ENCODE measurements around the gene DGKB. TPM values are rescaled to one million over a fixed set of nuclear protein-coding genes. Genes with fewer than 3 reads are reported as not detected.

The DGKB gene
- total and polyA plus RNA-seq, 2 experiments from 2014 or later = 0.28 to 1.7 TPM

- H4K20me1 ChIP-seq (ENCODE audit: insufficient read depth, poor library complexity, severe bottlenecking) = no peaks in the 10 kb centered on the region
- DNase-seq (ENCODE audit: low spot score) = no peak
- no peaks in the 10 kb centered on the region for H3K36me3 ChIP-seq (replicated peaks; ENCODE audit: insufficient read depth, low read depth)
- no peaks in the 10 kb centered on the region for H3K27me3 ChIP-seq
- peak overlapping the region; percentile 4 for H2AFZ ChIP-seq
- H3K4me1 ChIP-seq (ENCODE audit: insufficient read depth) = no peaks in the 10 kb centered on the region
- no peaks in the 10 kb centered on the region for H3K9me2 ChIP-seq (replicated peaks; ENCODE audit: insufficient read depth)
- H3K79me2 ChIP-seq = no peaks in the 10 kb centered on the region
- WGBS (ENCODE audit: low lambda C conversion rate, missing lambda C conversion rate) = 21% methylated on average over 3 of the region's 3 CpGs
- H3K27ac ChIP-seq = peak overlapping the region; percentile 33
- no peak overlapping the region for H3K4me3 ChIP-seq
- H3K9me3 ChIP-seq (ENCODE audit: low read depth) = no peaks in the 10 kb centered on the region
- TF ChIP-seq CTCF (IDR thresholded peaks at IDR 0.05; ENCODE audit: poor library complexity) (no peak), EZH2phosphoT487 (IDR thresholded peaks at IDR 0.05; ENCODE audit: low read depth, severe bottlenecking, unreplicated experiment) (no peak), EZH2 (IDR thresholded peaks at IDR 0.05; ENCODE audit: borderline replicate concordance) (no peak)
- H3K4me2 ChIP-seq = peak overlapping the region; percentile 61
These were observed 44.1 kb downstream of the DGKB start for GRCh38 chr7:14858410-14858809.

DNA sequence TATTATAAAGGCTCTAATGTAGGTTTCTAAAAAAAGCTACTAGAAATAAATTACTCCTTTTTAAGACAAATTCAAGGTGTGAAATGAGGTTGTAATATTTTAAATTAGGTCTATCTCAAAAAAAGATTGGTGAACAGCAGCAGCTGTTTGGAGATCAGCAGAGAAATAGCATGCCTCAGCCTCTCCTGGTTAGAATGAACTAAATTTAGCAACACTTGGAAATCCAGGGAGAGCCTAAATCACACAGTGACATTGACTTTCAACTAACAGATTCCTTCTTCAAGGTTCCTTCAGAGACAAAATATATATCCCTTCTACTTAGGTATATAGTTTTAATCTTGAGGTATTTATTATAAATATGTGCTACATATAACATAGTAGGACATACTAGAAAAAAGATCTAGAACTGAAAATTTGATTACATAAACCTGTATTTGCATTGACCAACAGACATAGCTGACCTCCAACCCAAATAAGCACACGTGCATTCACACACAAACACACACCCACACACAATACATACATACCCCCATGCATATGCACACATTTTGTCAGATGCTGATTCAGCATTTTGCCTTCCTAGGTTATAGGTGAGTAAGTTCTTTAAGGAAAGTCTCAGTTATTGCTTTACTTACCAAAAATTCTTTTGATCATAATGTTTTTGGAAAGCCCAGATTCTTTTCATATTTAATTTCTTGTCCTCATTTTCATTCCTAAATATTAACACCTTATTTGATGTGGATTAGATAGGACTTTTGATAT lies 47.3 kb downstream of the DGKB start:
- WGBS (ENCODE audit: low lambda C conversion rate, missing lambda C conversion rate) = 67% methylated on average over 1 of the region's 1 CpG
- H3K79me2 ChIP-seq = no peaks in the 10 kb centered on the region

DNA sequence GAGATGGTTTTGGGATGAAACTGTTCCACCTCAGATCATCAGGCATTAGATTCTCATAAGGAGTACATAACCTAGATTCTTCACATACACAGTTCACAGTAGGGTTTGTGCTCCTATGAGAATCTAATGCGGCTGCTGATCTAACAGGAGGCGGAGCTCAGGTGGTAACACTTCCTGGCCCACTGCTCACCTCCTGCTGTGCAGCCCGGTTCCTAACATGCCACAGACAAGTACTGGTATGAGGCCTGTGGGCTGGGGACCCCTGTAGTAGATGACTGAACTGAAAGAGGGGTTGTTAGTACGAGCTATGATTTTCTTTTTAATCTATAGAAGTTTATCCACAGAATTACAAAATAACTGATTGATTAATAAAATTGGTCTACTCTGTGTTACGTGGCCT lies 48.1 kb downstream of the DGKB start:
- H3K9me3 ChIP-seq (ENCODE audit: low read depth) = no peaks in the 10 kb centered on the region
- H3K9me2 ChIP-seq (replicated peaks; ENCODE audit: insufficient read depth) = no peaks in the 10 kb centered on the region
- no peaks in the 10 kb centered on the region for H3K79me2 ChIP-seq
- no peak overlapping the region for H3K4me2 ChIP-seq
- WGBS (ENCODE audit: low lambda C conversion rate, missing lambda C conversion rate) = 74% methylated on average over 5 of the region's 5 CpGs
- no peak for TF ChIP-seq EZH2phosphoT487 (IDR thresholded peaks at IDR 0.05; ENCODE audit: low read depth, severe bottlenecking, unreplicated experiment)
- no peak for TF ChIP-seq EZH2 (IDR thresholded peaks at IDR 0.05; ENCODE audit: borderline replicate concordance)
- TF ChIP-seq CTCF (IDR thresholded peaks at IDR 0.05; ENCODE audit: poor library complexity) = no peak
- no peak overlapping the region for H2AFZ ChIP-seq
- no peaks in the 10 kb centered on the region for H3K4me1 ChIP-seq (ENCODE audit: insufficient read depth)
- no peak for DNase-seq (ENCODE audit: low spot score)
- H3K4me3 ChIP-seq = no peak overlapping the region
- no peak overlapping the region for H3K27ac ChIP-seq
- H3K36me3 ChIP-seq (replicated peaks; ENCODE audit: insufficient read depth, low read depth) = no peaks in the 10 kb centered on the region
- H4K20me1 ChIP-seq (ENCODE audit: insufficient read depth, poor library complexity, severe bottlenecking) = no peaks in the 10 kb centered on the region
- no peaks in the 10 kb centered on the region for H3K27me3 ChIP-seq

More for the DNA sequence above, 47.3 kb downstream of the DGKB start:
- Histone ChIP-seq H4K20me1 (ENCODE audit: insufficient read depth, poor library complexity, severe bottlenecking) (no peaks in the 10 kb centered on the region), H3K4me1 (ENCODE audit: insufficient read depth) (no peaks in the 10 kb centered on the region), H3K27me3 (no peaks in the 10 kb centered on the region), H3K9me2 (replicated peaks; ENCODE audit: insufficient read depth) (no peaks in the 10 kb centered on the region), H3K4me2 (no peak overlapping the region), H3K4me3 (no peak overlapping the region), H3K36me3 (replicated peaks; ENCODE audit: insufficient read depth, low read depth) (no peaks in the 10 kb centered on the region), H3K27ac (no peak overlapping the region), H2AFZ (no peak overlapping the region), H3K9me3 (ENCODE audit: low read depth) (no peaks in the 10 kb centered on the region)
- no peak for DNase-seq (ENCODE audit: low spot score)
- TF ChIP-seq EZH2 (IDR thresholded peaks at IDR 0.05; ENCODE audit: borderline replicate concordance) (no peak), EZH2phosphoT487 (IDR thresholded peaks at IDR 0.05; ENCODE audit: low read depth, severe bottlenecking, unreplicated experiment) (no peak), CTCF (IDR thresholded peaks at IDR 0.05; ENCODE audit: poor library complexity) (no peak)
